Activated CD8-positive, alpha-beta memory T cell treated with anti-CD3 and anti-CD28 coated beads, Interleukin-2, amount 10 ng/mL, durations not matched to agents 7 days and 5 days (primary cell): ENCODE measurements around the gene TMEM25. TPM values are rescaled to one million over a fixed set of nuclear protein-coding genes. Genes with fewer than 3 reads are reported as not detected.
"Not testable (repeated sequence)": the region's sequence is repeated elsewhere in the genome, so short reads cannot be mapped to it uniquely, and the experiment has no call there.

Experiments used
- ATAC-seq: fragments of 150-1000 bp; cut with Tn5 transposase; one replicate; pipeline ENCODE4 v1.10.0; 2021; ENCODE audit warnings: moderate library complexity
- CTCF ChIA-PET: fragments of 350-600 bp; sonication (Branson Sonifier 250); formaldehyde crosslinking; loops from one replicate; lab custom pipeline; 2021; ENCODE audit warnings: antibody characterized with exemption; lab: Charles Lee
- DNase-seq: peaks from one replicate; pipeline ENCODE4 v3.0.0-alpha.2; 2020
- H3K27ac Mint-ChIP-seq: one replicate; pipeline ENCODE4 v1.8.0; 2021; ENCODE audit warnings: mild to moderate bottlenecking, mixed read lengths
- H3K27me3 Mint-ChIP-seq: one replicate; pipeline ENCODE4 v1.8.0; 2021; ENCODE audit warnings: mixed read lengths
- H3K36me3 Mint-ChIP-seq: one replicate; pipeline ENCODE4 v1.8.0; 2021; ENCODE audit warnings: mild to moderate bottlenecking, mixed read lengths
- H3K4me1 Mint-ChIP-seq: one replicate; pipeline ENCODE4 v1.8.0; 2021; ENCODE audit warnings: mixed read lengths
- H3K4me3 Mint-ChIP-seq: one replicate; pipeline ENCODE4 v1.8.0; 2021; ENCODE audit warnings: mild to moderate bottlenecking, moderate library complexity, mixed read lengths
- H3K9me3 Mint-ChIP-seq: one replicate; pipeline ENCODE4 v1.8.0; 2022; ENCODE audit warnings: low read depth, mixed read lengths
- total RNA-seq, 2 experiments: library from RNA; stranded (reverse); gene quantifications; one replicate each; pipeline ENCODE4 v1.2.3, GENCODE V29; 2021

The TMEM25 gene
- total RNA-seq, 2 experiments from 2014 or later = 8.4 to 8.6 TPM

GRCh38 chr11:118536726-118537125, 5.7 kb downstream of the TMEM25 start:
- DNase-seq = no peak
- no peak for ATAC-seq
- CTCF ChIA-PET = interaction anchor here (0.6 kb wide), 1 partner anchor 180 kb away, joined by 3 read pairs; no protein-coding TSS in a partner anchor
- Mint-ChIP-seq H3K4me3 (no peak overlapping the region), H3K27me3 (no peaks in the 10 kb centered on the region), H3K9me3 (no peaks in the 10 kb centered on the region), H3K4me1 (peaks cover 10% of the 10 kb centered on the region), H3K36me3 (peaks cover 1% of the 10 kb centered on the region), H3K27ac (no peak overlapping the region)

DNA sequence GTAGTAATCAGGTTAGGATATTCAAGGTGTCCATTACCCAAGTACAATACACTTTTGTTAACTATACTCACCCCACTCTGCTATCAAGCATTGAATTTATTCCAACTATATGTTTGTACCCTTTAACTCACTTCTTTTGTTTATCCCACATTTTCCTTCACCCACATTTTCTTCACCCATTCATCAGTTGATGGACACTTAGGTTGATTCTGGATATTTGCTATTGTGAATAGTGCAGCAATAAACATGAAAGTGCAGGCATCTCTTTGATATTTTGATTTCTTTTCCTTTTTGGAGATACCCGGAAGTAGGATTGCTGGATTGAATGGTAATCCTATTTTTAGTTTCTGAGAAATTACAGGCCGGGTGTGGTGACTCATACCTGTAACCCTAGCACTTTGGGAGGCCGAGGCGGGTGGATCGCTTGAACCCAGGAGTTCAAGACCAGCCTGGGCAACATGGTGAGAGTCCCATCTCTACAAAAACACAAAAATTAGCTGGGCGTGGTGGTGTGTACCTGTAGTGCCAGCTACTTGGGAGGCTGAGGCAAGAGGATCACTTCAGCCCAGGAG, 6.5 kb downstream of the TMEM25 start:
- no peak overlapping the region for H3K4me3 Mint-ChIP-seq
- H3K36me3 Mint-ChIP-seq = peaks cover 1% of the 10 kb centered on the region
- no peak for ATAC-seq
- CTCF ChIA-PET = interaction anchor here (0.6 kb wide), 1 partner anchor 181 kb away, joined by 3 read pairs; no protein-coding TSS in a partner anchor
- no peak for DNase-seq
- H3K4me1 Mint-ChIP-seq = peaks cover 8% of the 10 kb centered on the region
- no peaks in the 10 kb centered on the region for H3K9me3 Mint-ChIP-seq
- no peak overlapping the region for H3K27ac Mint-ChIP-seq
- H3K27me3 Mint-ChIP-seq = no peaks in the 10 kb centered on the region

DNA sequence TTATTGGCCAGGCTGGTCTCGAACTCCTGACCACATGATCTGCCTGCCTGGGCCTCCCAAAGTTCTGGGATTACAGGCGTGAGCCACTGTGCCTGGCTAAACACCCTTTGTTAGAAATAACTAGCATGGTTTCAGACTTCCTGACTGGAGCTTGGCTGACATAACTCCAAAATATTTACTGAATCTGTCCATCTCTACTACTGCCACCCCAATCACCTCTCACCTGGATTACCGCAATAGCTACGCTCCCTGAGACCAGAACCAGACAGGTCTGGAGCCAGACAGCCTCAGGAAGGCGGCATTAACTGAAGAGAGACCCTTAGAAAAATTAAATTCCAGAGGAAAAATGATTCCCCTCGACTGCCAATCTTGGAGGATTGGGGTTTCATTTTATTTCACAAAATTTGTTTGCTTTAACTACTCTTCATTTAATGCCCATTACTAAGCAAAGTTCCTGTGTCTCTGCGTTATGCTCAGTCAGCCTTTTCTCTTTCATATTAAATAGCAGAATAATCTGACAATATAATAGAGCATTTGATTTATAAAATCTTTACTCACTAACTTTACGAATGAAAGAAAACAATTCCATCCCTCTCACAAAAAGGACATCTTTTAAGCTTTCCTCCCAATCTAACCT, 13.1 kb downstream of the TMEM25 start:
- ATAC-seq = no peak
- no peak overlapping the region for H3K27ac Mint-ChIP-seq
- CTCF ChIA-PET = interaction anchor here (0.6 kb wide), 1 partner anchor 141 kb away, joined by 3 read pairs; no protein-coding TSS in a partner anchor

DNA sequence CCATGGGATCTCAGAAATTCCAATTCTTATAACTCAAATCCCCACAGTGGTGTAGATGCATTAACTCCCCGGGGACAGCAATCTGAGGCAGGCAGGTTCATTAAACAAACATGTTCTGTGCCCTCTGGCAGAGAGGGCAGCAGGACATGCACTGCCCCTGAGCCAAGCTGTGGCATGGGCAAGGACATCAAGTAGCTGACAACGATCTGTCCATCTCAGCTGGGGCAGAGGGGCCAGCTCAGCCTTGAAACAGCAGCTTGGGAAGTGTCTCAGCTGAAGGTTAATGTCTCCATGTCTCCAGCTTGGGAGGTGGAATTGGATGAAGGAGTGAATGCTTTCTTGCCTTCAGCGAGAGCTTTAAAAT, 13.6 kb downstream of the TMEM25 start:
- Mint-ChIP-seq H3K4me3 (no peak overlapping the region), H3K4me1 (no peaks in the 10 kb centered on the region), H3K36me3 (no peaks in the 10 kb centered on the region), H3K27me3 (no peaks in the 10 kb centered on the region), H3K9me3 (no peaks in the 10 kb centered on the region), H3K27ac (no peak overlapping the region)
- no peak for ATAC-seq
- CTCF ChIA-PET = interaction anchor here (0.6 kb wide), 1 partner anchor 142 kb away, joined by 3 read pairs; no protein-coding TSS in a partner anchor
- DNase-seq = no peak

More for the DNA sequence above, 13.1 kb downstream of the TMEM25 start:
- Mint-ChIP-seq H3K4me3 (no peak overlapping the region), H3K9me3 (no peaks in the 10 kb centered on the region), H3K4me1 (no peaks in the 10 kb centered on the region), H3K36me3 (no peaks in the 10 kb centered on the region), H3K27me3 (no peaks in the 10 kb centered on the region)
- no peak for DNase-seq

- H3K36me3 Mint-ChIP-seq = no peaks in the 10 kb centered on the region
- DNase-seq (no peak), ATAC-seq (no peak)
- CTCF ChIA-PET = no interaction called here
- H3K27ac Mint-ChIP-seq = no peak overlapping the region
- no peaks in the 10 kb centered on the region for H3K9me3 Mint-ChIP-seq
- no peaks in the 10 kb centered on the region for H3K4me1 Mint-ChIP-seq
- no peak overlapping the region for H3K4me3 Mint-ChIP-seq
- H3K27me3 Mint-ChIP-seq = no peaks in the 10 kb centered on the region
Observed at GRCh38 chr11:118545533-118545932, 14.5 kb downstream of the TMEM25 start.

GRCh38 chr11:118547132-118547531, 16.1 kb downstream of the TMEM25 start:
- CTCF ChIA-PET = interaction anchor here (0.7 to 2.3 kb wide), 2 partner anchors 10 to 1195 kb away, joined by 3 to 7 read pairs; no protein-coding TSS in a partner anchor
- H3K4me1 Mint-ChIP-seq = no peaks in the 10 kb centered on the region
- no peaks in the 10 kb centered on the region for H3K27me3 Mint-ChIP-seq
- H3K27ac Mint-ChIP-seq = no peak overlapping the region
- DNase-seq (no peak), ATAC-seq (no peak)
- no peak overlapping the region for H3K4me3 Mint-ChIP-seq
- H3K36me3 Mint-ChIP-seq = peaks cover 2% of the 10 kb centered on the region
- H3K9me3 Mint-ChIP-seq = no peaks in the 10 kb centered on the region

- H3K4me3 Mint-ChIP-seq = no peak overlapping the region
- H3K36me3 Mint-ChIP-seq = peaks cover 11% of the 10 kb centered on the region
- no peaks in the 10 kb centered on the region for H3K4me1 Mint-ChIP-seq
- no peaks in the 10 kb centered on the region for H3K27me3 Mint-ChIP-seq
- CTCF ChIA-PET = interaction anchor here (1.2 kb wide), 1 partner anchor 11 kb away, joined by 3 read pairs; no protein-coding TSS in a partner anchor
- DNase-seq = no peak
- H3K9me3 Mint-ChIP-seq = no peaks in the 10 kb centered on the region
- ATAC-seq = no peak
- no peak overlapping the region for H3K27ac Mint-ChIP-seq
Observed at GRCh38 chr11:118552341-118552740, 21.3 kb downstream of the TMEM25 start.

DNA sequence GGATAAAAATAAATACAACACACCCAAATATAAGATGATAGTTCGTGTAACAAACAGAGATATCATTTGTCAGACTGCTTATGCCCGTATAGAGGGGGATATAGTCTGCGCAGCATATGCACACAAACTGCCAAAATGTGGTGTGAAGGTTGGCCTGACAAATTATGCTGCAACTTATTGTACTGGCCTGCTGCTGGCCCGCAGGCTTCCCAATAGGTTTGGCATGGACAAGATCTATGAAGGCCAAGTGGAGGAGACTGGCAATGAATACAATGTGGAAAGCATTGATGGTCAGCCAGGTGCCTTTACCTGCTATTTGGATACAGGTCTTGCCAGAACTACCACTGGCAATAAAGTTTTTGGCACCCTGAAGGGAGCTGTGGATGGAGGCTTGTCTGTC, 29.8 kb downstream of the TMEM25 start:
- DNase-seq (no peak), ATAC-seq (no peak)
- H3K9me3 Mint-ChIP-seq = no peaks in the 10 kb centered on the region
- H3K4me1 Mint-ChIP-seq = peaks cover 13% of the 10 kb centered on the region
- CTCF ChIA-PET = no interaction called here
- no peaks in the 10 kb centered on the region for H3K27me3 Mint-ChIP-seq
- H3K36me3 Mint-ChIP-seq = no peaks in the 10 kb centered on the region
- H3K4me3 Mint-ChIP-seq = no peak overlapping the region
- H3K27ac Mint-ChIP-seq = no peak overlapping the region

DNA sequence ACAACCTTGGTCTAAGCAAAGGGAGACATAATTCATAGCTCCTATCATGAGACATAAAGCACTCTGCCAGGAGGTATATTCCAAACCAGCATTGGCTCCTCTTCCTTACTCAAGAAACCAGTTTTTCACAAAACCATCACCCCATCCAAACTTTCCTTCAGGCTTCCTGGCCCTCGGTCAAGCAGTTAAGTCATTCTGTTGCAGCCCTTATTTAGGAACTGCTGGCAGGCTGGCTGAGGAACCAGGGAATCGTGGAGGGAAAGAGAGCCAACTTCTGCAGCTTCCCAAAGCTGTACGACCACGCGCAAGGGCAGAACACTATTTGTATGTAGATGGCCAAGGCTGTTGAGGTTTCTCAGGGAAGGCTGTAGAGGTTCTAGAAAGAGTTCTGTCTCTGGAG, 34.1 kb downstream of the TMEM25 start:
- no peak for ATAC-seq
- CTCF ChIA-PET = interaction anchor here (0.7 to 1.0 kb wide), 3 partner anchors 13 to 77 kb away, joined by 3 read pairs; no protein-coding TSS in a partner anchor
- H3K9me3 Mint-ChIP-seq = no peaks in the 10 kb centered on the region
- peak overlapping the region; percentile 37 for H3K4me3 Mint-ChIP-seq
- peaks cover 20% of the 10 kb centered on the region for H3K4me1 Mint-ChIP-seq
- H3K27me3 Mint-ChIP-seq = no peaks in the 10 kb centered on the region
- H3K36me3 Mint-ChIP-seq = no peaks in the 10 kb centered on the region
- H3K27ac Mint-ChIP-seq = no peak overlapping the region
- no peak for DNase-seq

DNA sequence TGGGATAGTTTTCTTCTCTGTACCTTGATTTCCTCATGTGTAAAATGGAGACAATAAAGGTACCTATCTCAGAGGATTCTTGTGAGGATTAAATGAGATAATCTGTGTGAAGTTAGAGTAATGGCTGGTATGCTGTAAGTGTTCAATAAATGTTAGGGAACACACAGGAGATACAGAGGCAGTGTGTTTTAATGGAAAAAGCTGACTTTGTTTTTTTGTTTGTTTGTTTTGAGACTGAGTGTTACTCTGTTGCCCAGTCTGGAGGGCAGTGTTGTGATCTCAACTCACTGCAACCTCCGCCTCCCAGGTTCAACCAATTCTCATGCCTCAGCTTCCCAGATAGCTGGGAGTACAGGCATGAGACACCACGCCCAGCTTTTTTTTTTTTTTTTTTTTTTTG, 38.7 kb downstream of the TMEM25 start:
- DNase-seq (no peak), ATAC-seq (no peak)
- CTCF ChIA-PET = interaction anchor here (0.6 to 1.4 kb wide), 3 partner anchors 25 to 373 kb away, joined by 3 to 5 read pairs (median 3); no protein-coding TSS in a partner anchor
- H3K27me3 Mint-ChIP-seq = no peaks in the 10 kb centered on the region
- peaks cover 4% of the 10 kb centered on the region for H3K36me3 Mint-ChIP-seq
- no peak overlapping the region for H3K4me3 Mint-ChIP-seq
- no peaks in the 10 kb centered on the region for H3K9me3 Mint-ChIP-seq
- peaks cover 40% of the 10 kb centered on the region for H3K4me1 Mint-ChIP-seq
- no peak overlapping the region for H3K27ac Mint-ChIP-seq

- no peak overlapping the region for H3K27ac Mint-ChIP-seq
- CTCF ChIA-PET = interaction anchor here (1.1 to 1.3 kb wide), 2 partner anchors 38 to 119 kb away, joined by 5 read pairs; no protein-coding TSS in a partner anchor
- H3K27me3 Mint-ChIP-seq = no peaks in the 10 kb centered on the region
- H3K4me3 Mint-ChIP-seq = no peak overlapping the region
- H3K9me3 Mint-ChIP-seq = no peaks in the 10 kb centered on the region
- DNase-seq (no peak), ATAC-seq (no peak)
- H3K4me1 Mint-ChIP-seq = peaks cover 45% of the 10 kb centered on the region
- peaks cover 4% of the 10 kb centered on the region for H3K36me3 Mint-ChIP-seq
Observed at GRCh38 chr11:118570787-118571186, 39.8 kb downstream of the TMEM25 start.

GRCh38 chr11:118571701-118572060, 40.7 kb downstream of the TMEM25 start:
- DNase-seq = peak; percentile 46
- H3K4me3 Mint-ChIP-seq = peak overlapping the region; percentile 90
- not testable (repeated sequence) for H3K36me3 Mint-ChIP-seq, ATAC-seq, H3K9me3 Mint-ChIP-seq, H3K27me3 Mint-ChIP-seq
- peak overlapping the region; percentile 94 for H3K27ac Mint-ChIP-seq
- H3K4me1 Mint-ChIP-seq = peaks cover 46% of the 10 kb centered on the region
- CTCF ChIA-PET = interaction anchor here (1.1 to 1.5 kb wide), 2 partner anchors 38 to 400 kb away, joined by 3 to 5 read pairs; no protein-coding TSS in a partner anchor

GRCh38 chr11:118572061-118572980, 41.3 kb downstream of the TMEM25 start, which contains the start of gene ARCN1:
ARCN1 (plus strand) TSS chr11:118572409; CDS start chr11:118572548, 139 bp downstream.
- Mint-ChIP-seq H3K27me3 (no peaks in the 10 kb centered on the region), H3K4me1 (peaks cover 49% of the 10 kb centered on the region), H3K9me3 (no peaks in the 10 kb centered on the region), H3K27ac (peak within 1 kb of the TSS; percentile 94), H3K4me3 (peak within 1 kb of the TSS; percentile 90), H3K36me3 (peaks cover 13% of the 10 kb centered on the region)
- CTCF ChIA-PET = interaction anchor here (0.9 to 1.5 kb wide), 6 partner anchors 20 to 401 kb away, joined by 3 to 5 read pairs (median 3); no protein-coding TSS in a partner anchor
- DNase-seq = peak; percentile 87
- ATAC-seq = peak; percentile 77
